GM12872 (cell line): ENCODE results near the gene SYT12.

Experiments used
- CTCF ChIP-seq: IDR thresholded peaks from 3 replicates; pipeline ENCODE4 v1.5.1; 2011; ENCODE audit warnings: low read depth, mild to moderate bottlenecking, low read length, moderate library complexity; ENCODE audit not compliant: insufficient read depth

Gene SYT12

GRCh38 chr11:67048515-67049130, 25.7 kb downstream of the SYT12 start:
- no peak for TF ChIP-seq CTCF

GRCh38 chr11:67050139-67050538, 27.2 kb downstream of the SYT12 start:
- TF ChIP-seq CTCF: no peak

- TF ChIP-seq CTCF: no peak
Observed at GRCh38 chr11:67051180-67051893, 28.4 kb downstream of the SYT12 start.

GRCh38 chr11:67051945-67052488, 29.1 kb downstream of the SYT12 start:
- no peak for TF ChIP-seq CTCF

- no peak for TF ChIP-seq CTCF
Observed at GRCh38 chr11:67052891-67053290, 30.0 kb downstream of the SYT12 start.

- TF ChIP-seq CTCF: peak; percentile 86
Observed at GRCh38 chr11:67053896-67054329, 31.0 kb downstream of the SYT12 start.

GRCh38 chr11:67054346-67054835, 31.5 kb downstream of the SYT12 start:
- TF ChIP-seq CTCF: no peak
